ENCODE data around the gene RNF167.

The RNF167 gene

DNA sequence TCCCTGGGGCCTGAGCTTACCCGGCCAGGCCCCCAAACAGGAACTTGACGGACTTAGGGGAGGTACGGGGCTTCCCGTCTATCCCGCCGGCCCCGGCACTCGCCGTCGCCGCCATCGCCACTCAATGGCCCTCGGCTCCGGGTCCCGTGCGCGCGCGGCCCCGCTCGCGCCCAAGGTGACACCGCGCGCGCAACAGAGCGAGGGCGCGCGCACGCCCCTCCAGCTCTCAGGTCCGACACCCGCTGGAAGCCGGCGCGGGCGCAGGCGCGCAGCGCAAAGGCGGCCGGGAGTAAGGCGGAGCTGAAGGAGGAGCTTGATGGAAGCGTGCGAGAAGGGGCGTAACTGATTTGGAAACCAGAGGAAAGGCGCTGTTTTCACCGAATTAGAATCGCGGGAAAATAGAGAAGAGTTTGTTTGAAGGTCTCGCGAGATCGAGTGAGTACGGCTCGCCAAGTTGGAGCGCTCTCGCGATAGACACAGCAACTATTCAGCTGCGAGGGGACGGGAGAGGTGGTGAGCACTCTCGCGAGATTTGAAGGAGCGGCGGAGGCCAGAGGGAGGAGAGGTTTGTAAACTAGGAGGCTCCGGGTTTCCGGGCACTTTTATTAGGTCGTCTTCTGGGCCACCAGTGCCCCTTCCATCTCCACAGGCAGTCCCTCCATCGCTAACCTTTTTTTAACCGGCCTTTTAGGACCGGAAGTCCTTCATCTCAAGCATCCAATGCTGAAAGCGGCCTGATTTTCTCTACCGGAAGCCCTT, at the start of gene RNF167, which contains the start of gene SLC25A11:
Gene RNF167 (plus strand): TSS at position 473 of the 759 bp plus-strand sequence. CDS start 642 bp downstream, outside the sequence.
Gene SLC25A11 (minus strand): TSS at position 251 of the 759 bp plus-strand sequence. CDS start 136 bp downstream, at position 115.
- peak; percentile 83 to 98 (median 95) for DNase-seq

DNA sequence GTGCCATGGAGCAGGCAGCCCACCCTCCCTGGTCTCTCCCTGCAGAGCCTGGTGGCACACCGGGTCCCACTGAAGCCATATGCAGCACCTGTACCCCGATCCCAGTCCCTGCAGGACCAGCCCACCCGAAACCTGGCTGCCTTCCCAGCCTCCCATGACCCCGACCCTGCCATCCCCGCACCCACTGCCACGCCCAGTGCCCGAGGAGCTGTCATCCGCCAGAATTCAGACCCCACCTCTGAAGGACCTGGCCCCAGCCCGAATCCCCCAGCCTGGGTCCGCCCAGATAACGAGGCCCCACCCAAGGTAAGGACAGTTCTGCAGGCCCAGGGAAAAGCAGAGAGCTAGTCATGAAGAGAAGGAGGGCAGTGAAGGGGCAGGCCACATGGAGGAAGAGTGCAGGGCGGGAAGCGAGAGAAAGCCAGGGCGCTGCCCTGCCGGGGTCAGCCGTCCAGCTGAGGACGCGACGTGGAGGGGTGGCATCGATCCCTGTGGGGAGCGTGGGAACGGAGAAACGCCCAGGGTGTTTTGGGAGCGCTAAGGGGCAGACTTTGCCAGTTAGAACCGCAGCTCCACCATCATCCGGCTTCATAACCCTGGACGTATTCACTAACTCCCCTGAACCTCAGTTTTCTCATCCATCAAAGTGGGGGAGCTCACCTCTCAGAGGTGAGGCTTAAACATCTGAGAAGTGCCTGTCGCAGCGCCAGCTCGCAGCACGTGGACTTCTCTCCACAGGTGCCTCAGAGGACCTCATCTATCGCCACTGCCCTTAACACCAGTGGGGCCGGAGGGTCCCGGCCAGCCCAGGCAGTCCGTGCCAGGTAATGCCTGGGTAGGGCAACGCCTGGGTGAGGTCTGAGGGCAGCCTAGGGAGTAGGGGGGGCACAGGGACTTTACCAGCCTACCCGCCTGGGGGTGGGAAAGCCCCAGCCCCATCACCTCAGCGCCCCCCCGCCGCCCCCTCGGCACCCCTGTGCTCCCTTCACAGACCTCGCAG, 48.4 kb upstream of the RNF167 start:
- DNase-seq, result no peak

DNA sequence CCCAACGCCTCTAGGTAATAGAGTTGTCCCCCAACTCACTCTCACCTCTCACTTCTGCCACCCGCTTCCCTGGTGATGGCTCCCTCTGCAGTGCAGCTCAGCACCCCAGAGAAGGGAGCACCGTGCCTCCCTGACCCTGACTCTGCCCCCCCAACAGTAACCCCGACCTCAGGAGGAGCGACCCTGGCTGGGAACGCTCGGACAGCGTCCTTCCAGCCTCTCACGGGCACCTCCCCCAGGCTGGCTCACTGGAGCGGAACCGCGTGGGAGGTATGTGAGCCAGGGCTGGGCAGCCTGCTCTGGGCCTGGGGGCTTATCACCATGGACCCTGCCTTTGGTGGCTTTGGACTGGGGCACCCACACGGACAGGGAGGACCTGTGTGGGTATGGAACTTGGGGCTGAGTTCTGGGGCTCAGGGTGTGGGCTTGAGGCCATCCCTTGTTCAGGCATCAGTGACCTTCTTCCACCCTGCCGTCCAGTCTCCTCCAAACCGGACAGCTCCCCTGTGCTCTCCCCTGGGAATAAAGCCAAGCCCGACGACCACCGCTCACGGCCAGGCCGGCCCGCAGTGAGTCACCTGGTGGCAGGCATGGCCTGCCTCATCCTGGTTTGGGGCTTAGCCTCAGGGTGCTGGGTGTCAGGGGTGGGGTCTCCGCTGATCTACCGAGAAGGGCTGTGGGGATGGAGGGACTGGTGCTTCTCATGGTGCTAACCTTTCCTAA, 47.4 kb upstream of the RNF167 start:
- DNase-seq, result no peak

DNA sequence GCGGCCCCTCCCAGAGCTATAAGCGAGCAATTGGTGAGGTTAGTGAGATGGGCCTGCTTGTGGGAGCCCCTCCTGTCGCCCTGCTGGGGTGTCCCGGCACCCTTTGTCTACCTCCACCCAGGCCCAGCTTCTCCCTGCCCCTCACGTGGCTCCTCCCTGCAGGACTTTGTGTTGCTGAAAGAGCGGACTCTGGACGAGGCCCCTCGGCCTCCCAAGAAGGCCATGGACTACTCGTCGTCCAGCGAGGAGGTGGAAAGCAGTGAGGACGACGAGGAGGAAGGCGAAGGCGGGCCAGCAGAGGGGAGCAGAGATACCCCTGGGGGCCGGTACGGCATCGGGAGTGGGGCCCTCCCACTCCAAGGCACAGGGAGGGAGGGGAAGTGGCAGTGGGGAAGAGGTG, 46.8 kb upstream of the RNF167 start:
- no peak for DNase-seq

DNA sequence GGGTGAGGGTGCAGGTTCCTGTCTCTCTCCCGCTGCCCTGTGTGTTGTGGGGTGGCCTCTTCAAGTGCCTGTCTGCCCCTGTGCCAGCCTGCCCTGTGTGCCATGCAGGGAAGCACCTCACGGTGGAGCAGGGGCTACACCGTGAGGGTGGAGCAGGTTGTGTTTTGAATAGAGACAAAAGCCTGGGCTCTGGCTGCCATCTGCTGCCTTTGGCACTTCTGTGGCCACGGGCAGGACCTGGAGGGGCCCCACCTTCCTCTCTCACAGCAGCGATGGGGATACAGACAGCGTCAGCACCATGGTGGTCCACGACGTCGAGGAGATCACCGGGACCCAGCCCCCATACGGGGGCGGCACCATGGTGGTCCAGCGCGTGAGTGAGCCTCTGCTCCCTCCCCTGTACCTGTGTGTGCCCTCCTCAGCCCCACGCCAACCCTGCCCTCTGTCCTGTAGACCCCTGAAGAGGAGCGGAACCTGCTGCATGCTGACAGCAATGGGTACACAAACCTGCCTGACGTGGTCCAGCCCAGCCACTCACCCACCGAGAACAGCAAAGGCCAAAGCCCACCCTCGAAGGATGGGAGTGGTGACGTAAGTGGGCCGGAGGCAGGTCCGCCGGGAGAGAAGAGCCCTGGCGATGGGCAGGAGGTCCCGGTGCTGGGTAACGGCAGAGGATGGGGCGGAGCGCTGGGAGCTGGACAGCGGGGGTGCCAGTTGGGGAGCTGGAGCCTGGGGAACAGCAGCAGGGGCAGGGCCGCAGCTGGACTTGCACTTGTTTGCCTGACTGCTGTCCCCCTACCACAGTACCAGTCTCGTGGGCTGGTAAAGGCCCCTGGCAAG, 46.1 kb upstream of the RNF167 start:
- no peak for DNase-seq

DNA sequence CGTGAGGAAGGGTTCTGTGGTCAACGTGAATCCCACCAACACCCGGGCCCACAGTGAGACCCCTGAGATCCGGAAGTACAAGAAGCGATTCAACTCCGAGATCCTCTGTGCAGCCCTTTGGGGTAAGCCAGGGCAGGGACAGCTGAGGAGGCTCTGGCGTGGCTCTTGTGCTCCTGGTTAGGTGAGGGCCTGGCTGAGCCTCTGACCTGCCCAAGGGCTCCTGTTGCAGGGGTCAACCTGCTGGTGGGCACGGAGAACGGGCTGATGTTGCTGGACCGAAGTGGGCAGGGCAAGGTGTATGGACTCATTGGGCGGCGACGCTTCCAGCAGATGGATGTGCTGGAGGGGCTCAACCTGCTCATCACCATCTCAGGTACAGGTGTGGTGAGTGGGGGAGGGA, 44.9 kb upstream of the RNF167 start:
- DNase-seq, result no peak

DNA sequence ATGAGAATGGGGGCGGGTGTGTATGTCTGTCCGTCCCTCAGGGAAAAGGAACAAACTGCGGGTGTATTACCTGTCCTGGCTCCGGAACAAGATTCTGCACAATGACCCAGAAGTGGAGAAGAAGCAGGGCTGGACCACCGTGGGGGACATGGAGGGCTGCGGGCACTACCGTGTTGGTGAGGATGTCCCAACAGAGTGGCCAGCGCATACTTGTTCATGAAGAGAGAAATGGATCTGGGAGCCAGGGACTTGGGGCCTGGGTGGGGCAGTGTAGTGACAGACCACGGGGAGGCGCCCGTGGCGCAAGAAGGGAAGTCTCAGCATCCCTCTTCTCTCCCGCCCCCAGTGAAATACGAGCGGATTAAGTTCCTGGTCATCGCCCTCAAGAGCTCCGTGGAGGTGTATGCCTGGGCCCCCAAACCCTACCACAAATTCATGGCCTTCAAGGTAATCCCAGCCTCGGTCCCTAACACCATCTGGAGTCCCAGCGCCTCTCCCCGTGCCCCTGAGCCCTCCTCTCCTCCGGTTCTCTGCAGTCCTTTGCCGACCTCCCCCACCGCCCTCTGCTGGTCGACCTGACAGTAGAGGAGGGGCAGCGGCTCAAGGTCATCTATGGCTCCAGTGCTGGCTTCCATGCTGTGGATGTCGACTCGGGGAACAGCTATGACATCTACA, 44.3 kb upstream of the RNF167 start:
- no peak for DNase-seq

DNA sequence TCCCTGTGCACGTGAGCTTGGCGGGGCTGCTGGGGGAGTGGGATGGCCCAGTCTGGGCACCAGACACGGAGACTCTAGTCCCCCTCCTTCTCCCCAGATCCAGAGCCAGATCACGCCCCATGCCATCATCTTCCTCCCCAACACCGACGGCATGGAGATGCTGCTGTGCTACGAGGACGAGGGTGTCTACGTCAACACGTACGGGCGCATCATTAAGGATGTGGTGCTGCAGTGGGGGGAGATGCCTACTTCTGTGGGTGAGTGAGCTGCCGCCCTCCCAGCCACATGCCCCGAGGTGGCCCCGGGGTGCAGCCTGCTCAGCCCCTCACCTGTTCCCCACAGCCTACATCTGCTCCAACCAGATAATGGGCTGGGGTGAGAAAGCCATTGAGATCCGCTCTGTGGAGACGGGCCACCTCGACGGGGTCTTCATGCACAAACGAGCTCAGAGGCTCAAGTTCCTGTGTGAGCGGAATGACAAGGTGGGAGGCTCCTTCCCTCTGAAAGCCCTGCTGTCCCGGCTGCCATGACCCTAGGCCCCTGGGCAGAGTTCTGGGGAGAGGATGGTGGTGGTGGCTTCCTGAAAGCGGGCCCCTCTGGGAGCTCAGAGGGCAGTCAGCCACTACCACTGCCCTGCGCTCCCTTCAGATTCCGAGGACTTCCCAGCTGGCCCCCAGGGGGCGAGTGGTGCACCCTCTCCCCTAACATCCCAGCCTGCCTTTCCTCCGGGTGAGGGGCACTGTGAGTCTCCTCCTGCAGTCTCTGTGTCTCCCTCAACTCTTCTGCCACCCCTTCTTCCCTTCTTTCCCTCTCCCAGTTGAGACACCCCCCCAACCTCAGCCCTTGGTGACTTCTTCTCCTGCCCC, 43.5 kb upstream of the RNF167 start:
- DNase-seq, result no peak

DNA sequence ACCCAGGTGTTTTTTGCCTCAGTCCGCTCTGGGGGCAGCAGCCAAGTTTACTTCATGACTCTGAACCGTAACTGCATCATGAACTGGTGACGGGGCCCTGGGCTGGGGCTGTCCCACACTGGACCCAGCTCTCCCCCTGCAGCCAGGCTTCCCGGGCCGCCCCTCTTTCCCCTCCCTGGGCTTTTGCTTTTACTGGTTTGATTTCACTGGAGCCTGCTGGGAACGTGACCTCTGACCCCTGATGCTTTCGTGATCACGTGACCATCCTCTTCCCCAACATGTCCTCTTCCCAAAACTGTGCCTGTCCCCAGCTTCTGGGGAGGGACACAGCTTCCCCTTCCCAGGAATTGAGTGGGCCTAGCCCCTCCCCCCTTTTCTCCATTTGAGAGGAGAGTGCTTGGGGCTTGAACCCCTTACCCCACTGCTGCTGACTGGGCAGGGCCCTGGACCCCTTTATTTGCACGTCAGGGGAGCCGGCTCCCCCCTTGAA, 42.8 kb upstream of the RNF167 start:
- no peak for DNase-seq

DNA sequence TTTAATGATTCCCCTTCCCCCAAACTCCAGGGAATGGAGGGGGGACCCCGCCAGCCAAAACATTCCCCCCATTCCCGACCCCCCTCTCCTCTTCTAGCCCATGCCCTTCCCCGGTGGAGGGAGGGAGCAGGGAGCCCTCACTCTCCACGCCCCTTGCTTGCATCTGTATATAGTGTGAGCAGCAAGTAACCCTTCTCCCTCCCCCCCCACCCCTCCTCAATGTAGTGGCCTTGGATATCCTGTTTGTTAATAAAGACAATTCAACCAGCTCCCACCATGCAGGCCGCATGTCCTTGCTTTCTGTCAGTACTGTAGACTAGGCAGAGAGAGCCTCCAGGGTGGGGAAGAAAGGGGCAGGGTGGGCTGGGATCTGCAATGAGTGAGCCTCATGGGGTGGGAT, 42.3 kb upstream of the RNF167 start:
- DNase-seq, result no peak

DNA sequence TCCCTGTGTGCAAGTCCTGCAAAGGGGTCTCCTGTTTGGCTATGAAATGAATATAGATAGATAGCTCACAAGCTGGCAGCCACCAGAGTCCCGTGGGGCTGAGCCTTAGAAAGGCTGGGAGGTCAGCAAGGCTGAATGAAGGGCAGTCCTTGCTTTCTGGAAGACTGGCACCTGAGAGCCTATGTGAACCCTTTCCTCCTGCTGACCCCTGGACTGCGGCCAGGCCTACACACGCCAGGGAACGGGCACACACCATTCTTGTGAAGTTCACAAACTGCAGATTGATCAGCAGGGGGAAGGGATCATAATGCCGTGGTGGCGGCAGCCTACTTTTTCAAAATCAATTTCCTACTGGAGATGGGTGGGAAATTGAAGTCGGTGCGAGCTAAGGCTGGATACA, 41.7 kb upstream of the RNF167 start:
- DNase-seq, result no peak

DNA sequence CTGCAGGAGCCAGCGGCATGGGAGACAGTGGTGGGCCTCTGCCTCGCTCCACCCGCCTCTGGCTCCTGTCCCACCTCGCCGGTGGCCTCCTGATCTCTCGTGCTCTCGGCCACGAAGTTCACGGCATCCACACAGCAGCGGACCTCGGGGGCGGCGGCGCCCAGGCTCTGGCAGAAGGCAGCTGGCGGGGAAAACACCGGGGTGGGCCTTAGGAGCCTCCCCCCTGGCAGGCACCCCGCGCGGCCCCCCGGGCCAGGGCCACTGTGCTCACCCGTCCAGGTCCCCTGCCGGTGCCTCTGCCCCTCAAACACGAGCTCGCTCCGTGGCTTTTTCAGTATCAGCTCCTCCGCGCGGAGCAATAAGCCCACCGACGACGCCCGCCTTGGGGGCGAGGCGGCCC, 41.1 kb upstream of the RNF167 start:
- no peak for DNase-seq

DNA sequence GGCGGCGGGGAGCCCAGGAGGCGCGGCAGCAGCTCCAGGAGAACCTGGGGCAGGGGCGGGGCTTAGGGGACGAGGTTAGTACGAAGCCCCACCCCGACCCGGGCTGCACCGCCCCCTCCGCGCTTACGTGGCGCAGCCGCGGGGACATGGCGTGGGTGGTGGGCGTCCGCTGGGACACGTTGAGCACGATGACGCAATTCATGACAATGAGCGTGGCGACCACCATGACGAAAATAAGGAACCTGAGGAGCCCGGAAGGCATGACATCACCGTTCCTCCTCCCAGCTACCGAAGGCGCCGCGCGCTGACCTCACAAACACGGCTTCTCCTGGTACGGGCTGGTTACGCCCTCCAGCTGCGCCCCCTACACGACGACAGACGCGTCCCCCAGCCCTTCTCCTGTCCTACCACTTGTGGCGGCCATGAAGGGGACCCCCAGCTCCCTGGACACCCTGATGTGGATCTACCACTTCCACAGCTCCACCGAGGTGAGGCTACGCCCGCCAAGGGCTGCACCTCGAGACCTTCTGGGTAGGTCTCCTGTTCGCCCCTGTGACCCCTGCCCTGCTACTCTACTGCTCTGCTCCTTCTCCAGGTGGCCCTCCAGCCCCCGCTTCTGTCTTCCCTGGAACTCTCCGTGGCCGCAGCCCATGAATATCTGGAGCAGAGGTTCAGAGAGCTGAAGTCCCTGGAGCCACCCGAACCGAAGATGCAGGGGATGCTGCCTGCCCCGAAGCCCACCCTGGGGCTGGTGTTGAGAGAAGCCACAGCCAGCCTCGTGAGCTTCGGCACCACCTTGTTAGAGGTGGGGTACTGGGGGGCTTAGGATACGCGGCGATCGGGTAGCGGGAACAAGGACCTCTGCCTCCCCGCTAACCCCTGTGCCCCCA, 40.5 kb upstream of the RNF167 start, which contains the start of gene C17orf107:
Gene C17orf107 (plus strand): TSS at position 196 of the 890 bp plus-strand sequence. CDS start 227 bp downstream, at position 423.
- peak; percentile 72 to 86 (median 81) for DNase-seq

DNA sequence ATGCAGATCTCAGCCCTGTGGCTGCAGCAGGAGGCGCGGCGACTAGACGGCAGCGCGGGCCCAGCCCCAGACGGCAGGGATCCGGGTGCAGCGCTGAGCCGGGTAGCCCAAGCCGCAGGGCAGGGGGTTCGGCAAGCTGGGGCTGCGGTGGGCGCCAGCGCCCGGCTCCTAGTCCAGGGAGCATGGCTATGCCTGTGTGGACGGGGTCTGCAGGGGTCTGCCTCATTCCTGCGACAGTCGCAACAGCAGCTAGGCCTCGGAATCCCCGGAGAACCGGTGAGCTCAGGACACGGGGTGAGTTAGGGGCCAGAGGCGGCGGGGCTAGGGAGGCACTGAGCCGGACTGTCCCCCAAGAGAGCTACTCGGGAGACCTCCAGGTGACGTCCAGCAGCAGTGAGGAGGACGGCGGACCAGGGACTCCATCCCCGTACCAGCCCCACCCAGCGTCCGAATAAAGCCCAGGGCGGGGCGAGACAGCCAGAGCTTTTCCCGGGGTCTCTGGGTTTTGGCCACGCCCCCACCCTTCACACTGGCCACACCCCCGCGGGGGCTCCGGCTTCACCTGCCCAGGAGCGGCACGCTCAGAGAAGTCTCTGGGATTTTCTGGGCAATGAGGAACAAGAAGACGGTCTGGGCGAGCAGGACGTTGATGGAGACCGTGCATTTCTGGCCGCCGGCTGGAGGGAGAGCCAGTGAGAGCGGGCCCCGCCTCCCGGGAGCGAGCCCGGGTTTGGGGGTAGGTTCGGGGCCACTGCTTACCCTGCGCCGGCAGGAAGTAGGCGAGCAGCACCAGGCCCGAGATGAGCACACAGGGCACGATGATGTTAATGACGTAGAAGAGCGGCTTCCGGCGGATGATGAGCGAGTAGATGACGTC, 39.6 kb upstream of the RNF167 start:
- DNase-seq, result peak in 2 of 4 experiments; percentile 16 to 36

DNA sequence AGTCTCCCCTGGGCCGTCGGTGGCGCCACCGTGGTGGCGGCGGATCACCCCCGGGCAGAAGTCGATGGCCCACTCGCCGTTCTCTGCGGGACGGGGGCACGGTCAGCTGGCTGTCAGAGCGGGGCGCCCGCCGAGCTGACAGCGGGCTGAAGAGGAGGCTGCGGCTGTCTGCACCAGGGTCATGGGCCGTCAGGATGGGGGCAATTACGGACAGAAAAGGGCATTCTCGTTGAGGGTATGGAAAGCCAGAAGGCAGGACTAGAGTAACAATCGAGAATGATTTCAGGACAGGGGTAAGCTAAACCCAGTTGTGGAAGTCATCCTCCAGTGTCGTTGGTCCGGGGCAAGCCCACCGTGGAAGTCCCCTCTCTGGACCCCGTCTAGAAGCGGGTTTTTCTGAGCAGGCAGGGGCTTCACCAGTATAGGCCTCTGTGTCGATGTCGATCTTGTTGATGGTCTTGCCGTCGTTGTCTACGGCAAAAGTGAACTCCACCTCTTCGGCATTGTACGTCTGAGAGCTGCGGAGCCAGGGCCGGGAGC, 38.9 kb upstream of the RNF167 start:
- no peak for DNase-seq

DNA sequence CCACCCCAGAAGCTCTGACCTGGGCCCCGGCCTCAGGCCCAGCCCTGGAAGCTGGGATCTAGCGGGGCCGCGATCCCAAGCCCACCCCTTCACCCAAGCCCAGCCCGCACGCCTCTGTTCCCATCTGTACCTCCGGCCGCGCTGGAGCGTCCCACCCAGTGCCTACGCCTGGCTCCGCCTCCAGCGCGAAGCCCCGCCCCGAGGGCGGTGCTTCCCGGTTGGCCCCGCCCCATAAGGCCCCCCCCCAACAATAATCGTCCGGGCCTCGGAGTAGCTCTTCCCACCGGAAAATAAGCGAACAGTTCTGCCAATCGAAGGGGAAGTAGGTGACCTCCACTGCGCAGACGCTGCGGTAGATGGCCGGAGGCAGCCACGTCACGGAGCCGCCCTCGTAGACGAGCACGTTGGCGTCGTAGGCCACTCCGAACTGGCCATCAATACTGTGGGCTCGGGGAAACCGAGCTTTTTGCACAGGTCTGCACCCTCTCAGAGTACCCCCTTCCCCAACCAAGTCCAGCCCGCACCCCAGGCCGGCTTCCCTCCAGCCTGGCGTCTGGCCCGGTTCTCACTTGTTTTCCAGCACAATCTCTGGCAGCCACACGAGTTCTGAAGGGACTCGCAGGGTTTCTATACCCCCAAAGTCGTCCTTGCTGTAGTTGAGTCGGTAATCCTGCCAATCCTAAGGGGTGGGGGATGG, 38.3 kb upstream of the RNF167 start:
- DNase-seq, result no peak

DNA sequence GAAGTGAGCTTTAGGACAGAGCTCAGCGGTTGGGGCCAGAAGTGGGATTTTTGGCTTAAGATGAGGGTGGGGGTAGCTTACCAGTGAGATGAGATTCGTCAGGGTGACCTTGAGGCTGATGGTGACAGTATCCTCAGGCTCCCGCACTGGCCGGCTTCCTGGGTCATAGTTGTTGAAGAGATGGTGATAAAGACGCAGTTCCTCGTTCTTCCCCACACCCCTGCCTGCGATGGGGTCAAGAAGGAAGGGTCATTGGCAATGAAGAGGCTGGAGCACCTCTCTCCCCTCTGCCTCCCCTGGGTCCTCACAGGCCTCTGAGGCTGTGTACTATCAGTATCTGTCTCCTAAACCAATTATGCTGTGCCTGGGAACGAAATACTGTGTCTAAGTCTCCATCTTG, 37.5 kb upstream of the RNF167 start:
- no peak for DNase-seq
